Pancreas (tissue), 10 donors: ENCODE data around the gene PPM1M. TPM values are rescaled to one million over a fixed set of nuclear protein-coding genes. Genes with fewer than 3 reads are reported as not detected.

Experiments
- ATAC-seq, 4 donors: fragments of 200-7000 bp; cut with Tn5 transposase; one replicate each; pipeline versions ENCODE4 v1.8.0 to v1.9.1; 2020; ENCODE audit warnings: mild to moderate bottlenecking in 4 of 4, moderate library complexity in 4 of 4
- DNase-seq, 6 donors: peaks; one replicate each; pipeline ENCODE4 v3.0.0-alpha.2; 2020
- FAIRE-seq: peaks from 2 replicates; lab custom pipeline; 2012; peaks lifted over from hg19 to GRCh38; lab: Jason Lieb, UNC
- H3K27ac ChIP-seq, 4 donors: fragments of 200-600 bp; sonication (generic); 1 replicate in 3 of 4; 2 replicates in 1 of 4; pipeline versions ENCODE4 v1.5.0 to v1.8.0; 2020
- H3K27me3 ChIP-seq, 4 donors: fragments of 200-600 bp; one replicate each; pipeline ENCODE4 v1.8.0; 2021
- H3K36me3 ChIP-seq, 3 donors: fragments of 200-600 bp; sonication (generic) in 1 of 3; one replicate each; pipeline versions ENCODE4 v1.5.0 to v1.8.0; 2020 to 2021
- H3K4me1 ChIP-seq, 3 donors: fragments of 200-600 bp; one replicate each; pipeline ENCODE4 v1.8.0; 2021
- H3K4me3 ChIP-seq, 4 donors: fragments of 200-600 bp; sonication (generic) in 2 of 4; one replicate each; pipeline versions ENCODE4 v1.5.0 to v1.8.0; 2020 to 2021
- H3K9me3 ChIP-seq, 4 donors: fragments of 200-600 bp; one replicate each; pipeline ENCODE4 v1.8.0; 2021
- WGBS, 2 donors: extraction: QIAGEN DNeasy Blood & Tissue Kit; methylation state at CpG; one replicate each; pipeline ENCODE4 v1.1.7; 2013; 5-methylcytosine and 5-hydroxymethylcytosine counted together
- intact Hi-C, 3 donors: fragments of 100-400 bp; cut with DNase I; formaldehyde crosslinking; loops; one replicate each; pipeline versions ENCODE4 v1.11.1 to v1.14.2; 2022
- polyA plus RNA-seq, 2 donors: library from polyadenylated mRNA; stranded (reverse); fragments of 200-250 nt; gene quantifications; one replicate each; pipeline ENCODE4 v1.2.3, GENCODE V29; 2013
- total RNA-seq, 6 donors: library from RNA; stranded (reverse); fragmentation: NEBNext Ultra II Directional in 4 of 6; extraction: Animal tissue kit (Norgen Biotek cat#: 25700) in 4 of 6; gene quantifications; one replicate each; pipeline versions ENCODE4 v1.2.1 to v1.2.4, GENCODE V29; 2021 to 2023
- TF ChIP-seq, protein P1 (sequence below), 4 donors: fragments of 200-600 bp; sonication (generic) in 3 of 4; IDR thresholded peaks; one replicate each; pipeline versions ENCODE4 v1.5.0 to v1.8.0; 2021; ENCODE audit warnings: antibody characterized with exemption in 4 of 4
- donor health status: healthy with polysubstance abuse.
- donor health status: DM: no; HTN: no; CAD: no; lungs with moderate emphysema.
- donor health status: DM: no; HTN: no; CAD: no.
- donor health status: control.
- donor health status: control.
- donor health status: Bipolar disorder and iron deficiency.
- donor health status: DM: yes; HTN: yes; CAD: no.
- donor health status: DM: no; HTN: no; CAD: no.
- donor health status: DM: no; HTN: no; CAD: no.
- donor health status: DM: yes; HTN: yes; CAD: no.

Gene PPM1M
- total and polyA plus RNA-seq, 8 donors = 4.0 to 15.2 (median 7.7) TPM

GRCh38 chr3:52203701-52204100 is 41.9 kb upstream of the PPM1M start:
- Histone ChIP-seq H3K27me3 (no peaks in the 10 kb centered on the region), H3K4me3 (no peak overlapping the region), H3K9me3 (no peaks in the 10 kb centered on the region), H3K36me3 (peaks cover 0 to 56% (median 17%) of the 10 kb centered on the region in 3 donors), H3K4me1 (peaks cover 0 to 15% (median 3%) of the 10 kb centered on the region in 3 donors), H3K27ac (no peak overlapping the region)
- 86 to 89% methylated on average over 1 of the region's 1 CpG for WGBS, 2 donors
- ATAC-seq (no peak), DNase-seq (no peak), FAIRE-seq (no peak)
- TF ChIP-seq, protein P1, sequence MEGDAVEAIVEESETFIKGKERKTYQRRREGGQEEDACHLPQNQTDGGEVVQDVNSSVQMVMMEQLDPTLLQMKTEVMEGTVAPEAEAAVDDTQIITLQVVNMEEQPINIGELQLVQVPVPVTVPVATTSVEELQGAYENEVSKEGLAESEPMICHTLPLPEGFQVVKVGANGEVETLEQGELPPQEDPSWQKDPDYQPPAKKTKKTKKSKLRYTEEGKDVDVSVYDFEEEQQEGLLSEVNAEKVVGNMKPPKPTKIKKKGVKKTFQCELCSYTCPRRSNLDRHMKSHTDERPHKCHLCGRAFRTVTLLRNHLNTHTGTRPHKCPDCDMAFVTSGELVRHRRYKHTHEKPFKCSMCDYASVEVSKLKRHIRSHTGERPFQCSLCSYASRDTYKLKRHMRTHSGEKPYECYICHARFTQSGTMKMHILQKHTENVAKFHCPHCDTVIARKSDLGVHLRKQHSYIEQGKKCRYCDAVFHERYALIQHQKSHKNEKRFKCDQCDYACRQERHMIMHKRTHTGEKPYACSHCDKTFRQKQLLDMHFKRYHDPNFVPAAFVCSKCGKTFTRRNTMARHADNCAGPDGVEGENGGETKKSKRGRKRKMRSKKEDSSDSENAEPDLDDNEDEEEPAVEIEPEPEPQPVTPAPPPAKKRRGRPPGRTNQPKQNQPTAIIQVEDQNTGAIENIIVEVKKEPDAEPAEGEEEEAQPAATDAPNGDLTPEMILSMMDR (IDR thresholded peaks at IDR 0.05) = no peak
- intact Hi-C loops = no loop called here

- Histone ChIP-seq H3K9me3 (no peaks in the 10 kb centered on the region), H3K27ac (no peak overlapping the region), H3K4me1 (peaks cover 0 to 8% (median 0%) of the 10 kb centered on the region in 3 donors), H3K36me3 (peaks cover 0 to 64% (median 17%) of the 10 kb centered on the region in 3 donors), H3K4me3 (no peak overlapping the region), H3K27me3 (no peaks in the 10 kb centered on the region)
- TF ChIP-seq, protein P1 (IDR thresholded peaks at IDR 0.05) = no peak
- DNase-seq (peak in 2 of 6 donors; percentile 45), ATAC-seq (peak; percentile 57 to 79 (median 70)), FAIRE-seq (no peak)
- 66 to 70% methylated on average over 10 of the region's 10 CpGs for WGBS, 2 donors
- intact Hi-C loops = no loop called here
Measured at GRCh38 chr3:52204337-52205073, 41.1 kb upstream of the PPM1M start.

- intact Hi-C loops = no loop called here
- Histone ChIP-seq H3K27ac (no peak overlapping the region), H3K4me1 (peaks cover 0 to 8% (median 0%) of the 10 kb centered on the region in 3 donors), H3K27me3 (no peaks in the 10 kb centered on the region), H3K36me3 (peaks cover 0 to 74% (median 26%) of the 10 kb centered on the region in 3 donors), H3K4me3 (no peak overlapping the region), H3K9me3 (no peaks in the 10 kb centered on the region)
- WGBS, 2 donors = 80 to 85% methylated on average over 6 of the region's 6 CpGs
- FAIRE-seq (no peak), DNase-seq (no peak), ATAC-seq (no peak)
- TF ChIP-seq, protein P1 (IDR thresholded peaks at IDR 0.05) = no peak
Measured at GRCh38 chr3:52205727-52206372, 39.7 kb upstream of the PPM1M start.

GRCh38 chr3:52208556-52208955 is 37.0 kb upstream of the PPM1M start:
- TF ChIP-seq, protein P1 (IDR thresholded peaks at IDR 0.05) = no peak
- DNase-seq (no peak), FAIRE-seq (no peak), ATAC-seq (no peak)
- WGBS, 2 donors = 87% methylated on average over 4 of the region's 4 CpGs
- intact Hi-C loops = no loop called here
- Histone ChIP-seq H3K27ac (no peak overlapping the region), H3K4me1 (peaks cover 0 to 8% (median 0%) of the 10 kb centered on the region in 3 donors), H3K36me3 (peaks cover 0 to 87% (median 38%) of the 10 kb centered on the region in 3 donors), H3K4me3 (no peak overlapping the region), H3K27me3 (no peaks in the 10 kb centered on the region), H3K9me3 (no peaks in the 10 kb centered on the region)
